CD4-positive, alpha-beta T cell treated with Interleukin-4 for 4 hours (primary cell): ENCODE measurements around the gene NPHP4.
"Not testable (repeated sequence)": the region's sequence is repeated elsewhere in the genome, so short reads cannot be mapped to it uniquely, and the experiment has no call there.

Source experiments
- DNase-seq: peaks from one replicate; pipeline ENCODE4 v3.0.0-alpha.2; 2020

Gene NPHP4

GRCh38 chr1:5927506-5928370, 64.5 kb downstream of the NPHP4 start:
- no peak for DNase-seq

GRCh38 chr1:5926686-5927435, 65.4 kb downstream of the NPHP4 start:
- no peak for DNase-seq

- DNase-seq: not testable (repeated sequence)
Measured at GRCh38 chr1:5922700-5923330, 69.4 kb downstream of the NPHP4 start.

- no peak for DNase-seq
Measured at GRCh38 chr1:5921671-5922070, 70.6 kb downstream of the NPHP4 start.

DNA sequence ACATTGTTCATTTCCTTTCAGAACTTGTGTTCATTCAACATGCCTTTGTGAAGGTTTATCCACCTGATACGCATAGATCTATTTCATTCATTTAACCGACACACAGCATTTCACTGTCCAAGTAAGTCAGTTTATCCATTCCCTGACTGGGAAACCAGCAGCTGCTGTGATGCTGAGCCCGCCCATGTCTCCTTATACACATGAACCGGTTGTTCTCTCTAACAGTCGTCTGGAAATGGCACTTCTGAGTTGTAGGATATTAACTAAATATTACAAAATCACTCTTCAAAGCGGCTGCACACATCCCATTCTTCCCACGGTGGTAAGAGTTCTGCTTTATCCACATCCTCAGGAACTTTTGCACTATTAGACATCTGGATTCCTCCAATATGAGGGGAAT, 71.1 kb downstream of the NPHP4 start:
- no peak for DNase-seq

DNA sequence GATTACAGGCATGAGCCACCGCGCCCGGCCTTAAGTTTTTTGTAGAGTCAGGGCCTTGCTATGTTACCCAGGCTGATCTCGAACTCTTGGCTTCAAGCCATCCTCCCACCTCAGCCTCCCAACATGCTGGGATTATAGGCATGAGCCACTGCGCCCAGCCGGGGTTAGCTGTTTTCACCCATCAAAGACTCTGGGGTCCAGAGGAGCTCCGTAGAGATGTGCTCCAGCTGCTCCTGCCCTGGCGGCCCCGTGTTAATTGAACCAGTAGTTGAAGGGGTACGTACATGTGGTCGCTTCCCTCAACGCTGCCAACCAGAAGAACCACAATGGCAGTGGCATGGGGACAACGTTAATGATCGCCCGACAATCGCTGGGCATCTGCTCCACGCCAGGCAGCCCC, 72.0 kb downstream of the NPHP4 start:
- DNase-seq: no peak

GRCh38 chr1:5918275-5918649, 74.0 kb downstream of the NPHP4 start:
- no peak for DNase-seq

DNA sequence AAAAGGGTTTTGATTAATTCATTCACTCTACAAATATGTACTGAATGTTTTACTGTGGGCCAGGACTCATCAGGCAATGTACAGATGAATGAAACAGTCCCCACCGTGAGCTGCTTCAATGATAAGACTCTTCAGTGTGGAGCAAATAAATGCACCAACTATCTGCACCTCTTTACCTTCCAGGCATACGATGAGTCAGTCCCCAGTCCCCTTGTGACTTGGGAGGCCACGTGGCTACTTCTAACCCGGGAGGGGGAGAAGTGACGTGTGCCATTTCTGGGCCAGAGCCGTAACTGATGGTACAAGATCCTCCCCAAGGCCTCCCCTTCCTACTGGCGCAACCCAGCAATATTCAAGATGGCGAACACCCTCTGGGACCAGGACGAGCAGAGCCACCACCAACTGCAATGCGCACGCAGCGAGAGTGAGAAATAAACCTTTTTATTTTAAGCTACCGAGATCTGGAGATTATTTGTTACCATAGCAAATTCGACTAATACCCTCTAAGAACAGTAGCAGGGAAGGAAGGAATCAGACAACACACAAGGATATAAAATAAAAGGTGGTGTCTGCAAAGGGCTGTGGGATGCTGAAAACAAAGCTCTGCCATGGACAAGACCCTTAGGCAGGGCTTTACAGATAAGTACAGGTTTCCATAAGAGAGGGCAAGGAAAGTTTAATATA, 74.5 kb downstream of the NPHP4 start:
- no peak for DNase-seq

- DNase-seq: no peak
Measured at GRCh38 chr1:5917281-5917590, 75.0 kb downstream of the NPHP4 start.

DNA sequence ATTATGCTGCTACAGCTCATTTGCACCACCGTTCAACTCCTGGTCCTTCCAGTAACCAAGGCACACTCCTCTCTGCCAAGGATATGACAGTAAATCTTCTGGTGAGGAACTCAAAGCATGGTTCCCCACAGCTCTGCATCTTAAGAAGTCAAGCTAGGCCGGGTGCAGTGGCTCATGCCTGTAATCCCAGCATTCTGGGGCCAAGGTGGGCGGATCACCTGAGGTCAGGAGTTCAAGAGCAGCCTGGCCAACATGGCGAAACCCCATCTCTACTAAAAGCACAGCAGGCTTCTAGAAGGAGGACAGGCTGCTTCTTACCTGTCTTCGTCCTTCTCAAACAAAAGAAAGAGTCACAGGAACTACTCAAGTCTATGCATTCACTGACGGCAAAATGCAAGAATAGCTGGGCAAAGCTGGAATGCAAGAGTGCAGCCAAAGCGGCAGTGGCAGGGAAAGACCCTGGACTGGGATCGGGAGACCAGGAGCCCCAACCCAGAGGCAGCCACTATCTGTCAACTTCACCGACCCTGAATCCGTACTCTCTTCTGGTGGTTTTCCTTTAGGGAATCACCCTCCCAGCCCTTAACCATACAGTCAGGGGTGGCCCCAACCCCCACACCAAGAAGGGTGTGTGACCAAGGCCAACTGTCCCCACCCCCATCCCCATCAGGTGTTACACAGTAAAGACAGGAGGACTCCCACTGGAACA, 75.5 kb downstream of the NPHP4 start:
- DNase-seq: no peak

- peak; percentile 48 for DNase-seq
Measured at GRCh38 chr1:5915587-5916571, 76.3 kb downstream of the NPHP4 start.

DNA sequence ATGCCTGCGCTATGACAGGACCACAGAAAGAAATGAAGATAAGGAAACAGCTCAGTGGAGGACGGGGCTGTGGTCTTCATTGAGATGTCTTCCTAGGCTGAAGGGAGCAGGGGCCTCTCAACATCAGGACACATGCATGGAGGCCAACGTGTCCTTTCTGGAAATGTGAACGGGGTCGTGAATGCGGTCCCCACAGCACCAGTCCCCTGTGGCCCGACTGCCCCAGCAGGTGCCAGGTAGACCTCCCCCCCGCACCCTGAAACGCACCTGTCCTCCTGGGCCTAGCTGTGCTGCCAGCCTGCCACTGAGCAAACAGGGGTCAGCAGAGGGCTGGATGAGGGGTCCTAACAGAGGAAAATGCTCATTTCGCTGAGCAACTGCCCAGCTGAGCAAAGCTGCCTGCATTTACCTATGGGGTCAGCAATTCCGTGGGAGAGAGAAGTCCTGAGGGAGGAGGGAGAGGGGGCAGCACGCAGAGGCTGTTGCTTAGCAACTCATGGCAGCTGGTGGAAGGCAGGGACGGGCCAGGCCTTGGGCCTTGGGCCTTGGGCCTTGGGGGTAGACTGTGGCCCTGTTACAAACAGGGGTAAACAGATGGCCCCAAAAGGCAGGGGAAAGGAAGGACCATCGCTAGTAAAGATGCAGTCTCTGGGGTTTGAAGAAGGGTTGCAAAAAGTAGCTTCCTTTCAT, 77.4 kb downstream of the NPHP4 start:
- DNase-seq: no peak

- no peak for DNase-seq
Measured at GRCh38 chr1:5913876-5914275, 78.3 kb downstream of the NPHP4 start.

DNA sequence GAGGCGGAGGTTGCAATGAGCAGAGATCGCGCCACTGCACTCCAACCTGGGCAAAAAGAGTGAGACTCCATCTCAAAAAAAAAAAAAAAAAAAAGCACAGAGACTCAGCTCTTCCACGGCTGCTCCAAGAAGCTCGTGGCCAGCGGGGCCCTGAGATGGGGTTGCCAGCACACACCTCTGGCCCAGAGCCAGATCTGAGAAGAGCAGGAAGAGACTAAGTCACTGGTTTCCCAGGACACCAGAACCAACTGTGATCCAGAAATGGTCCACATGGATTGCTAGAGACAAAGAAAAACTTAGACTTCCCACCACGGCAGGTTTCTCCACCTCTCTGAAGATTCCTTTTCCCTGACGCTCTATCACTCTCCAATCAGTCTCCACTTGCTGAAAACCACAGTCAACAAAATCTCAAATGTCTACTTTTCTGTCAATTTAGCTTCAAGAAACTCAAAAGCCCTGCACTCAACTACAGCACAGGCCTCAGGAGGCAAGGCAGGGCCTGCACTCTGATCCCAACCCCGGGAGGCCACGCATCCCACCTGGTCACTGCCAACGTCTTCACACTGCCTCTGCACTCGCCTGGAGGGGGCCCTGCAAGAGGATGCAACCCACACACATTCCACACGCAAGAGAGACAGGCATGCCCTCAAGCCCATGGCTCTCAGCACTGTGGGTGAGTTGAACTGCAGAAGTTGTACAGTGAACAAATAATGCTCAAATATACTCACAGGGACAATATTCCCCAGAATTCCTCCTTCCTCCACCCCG, 79.0 kb downstream of the NPHP4 start:
- no peak for DNase-seq

DNA sequence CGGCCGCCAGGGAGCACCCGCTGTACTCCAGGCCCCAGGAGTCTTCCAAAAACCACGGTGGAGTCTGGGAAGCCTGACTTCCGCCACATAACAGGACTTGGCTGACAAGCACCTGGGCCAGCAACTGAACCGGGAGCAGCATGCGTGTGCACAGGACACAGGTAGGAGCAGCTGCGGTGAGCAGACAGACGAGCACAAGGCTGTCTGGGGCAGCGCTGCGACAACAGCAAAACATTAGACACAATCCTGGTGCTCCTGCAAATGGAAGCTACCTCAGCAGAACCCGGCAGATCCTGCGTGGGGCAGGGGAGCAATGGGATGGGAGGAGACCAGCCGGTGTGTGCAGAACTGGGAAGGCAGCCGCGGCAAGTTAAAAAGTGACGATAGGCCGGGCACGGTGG, 80.4 kb downstream of the NPHP4 start:
- no peak for DNase-seq

GRCh38 chr1:5911157-5911556, 81.1 kb downstream of the NPHP4 start:
- no peak for DNase-seq

- no peak for DNase-seq
Measured at GRCh38 chr1:5910666-5911065, 81.6 kb downstream of the NPHP4 start.

- DNase-seq: no peak
Measured at GRCh38 chr1:5910276-5910620, 82.0 kb downstream of the NPHP4 start.

DNA sequence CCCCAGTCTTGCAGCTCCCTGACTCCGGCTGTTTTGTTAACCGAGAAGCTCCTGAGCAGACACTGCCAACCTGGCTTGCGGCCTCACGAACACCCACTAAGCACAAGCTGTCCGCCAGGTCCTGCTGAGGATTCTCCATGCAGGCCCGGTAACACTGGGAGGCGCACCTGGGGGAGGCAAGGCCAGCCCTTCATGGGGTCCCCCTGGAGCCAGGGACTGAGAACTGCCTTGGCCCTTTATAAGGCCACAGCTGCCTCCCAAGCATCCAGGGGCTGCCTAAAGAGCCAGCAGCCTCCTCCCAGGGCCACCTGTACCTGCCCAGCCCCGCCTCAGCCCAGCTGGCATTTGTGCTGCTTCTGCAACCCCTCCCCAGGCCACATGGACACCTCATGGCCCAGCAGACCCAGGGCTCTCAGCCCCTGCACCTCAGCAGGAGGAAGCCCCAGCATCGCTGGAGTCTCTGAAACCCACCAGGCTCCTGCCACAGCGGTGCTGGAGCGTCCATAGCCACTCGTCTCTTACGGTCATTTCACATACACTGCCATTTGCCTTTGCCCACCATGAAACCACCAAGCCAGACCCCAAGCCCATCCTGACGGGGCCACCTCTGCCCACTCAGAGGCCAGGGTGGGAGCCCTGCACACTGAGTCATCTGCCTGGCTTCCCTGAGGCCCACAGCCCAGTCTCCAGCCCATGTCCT, 82.5 kb downstream of the NPHP4 start:
- DNase-seq: no peak
